H1 (cell line): ENCODE data around the gene RAVER2.

ENCODE experiments used
- CREB1 ChIP-seq: IDR thresholded peaks from 2 replicates; pipeline ENCODE4 v1.6.1; 2012; ENCODE audit warnings: inconsistent platforms
- EZH2 ChIP-seq: fragments of 200-600 bp; sonication (generic); IDR thresholded peaks from 2 replicates; pipeline ENCODE4 v1.7.1; 2012; ENCODE audit warnings: low read depth, mild to moderate bottlenecking, moderate library complexity, low read length, inconsistent platforms; ENCODE audit not compliant: severe bottlenecking
- HDAC2 ChIP-seq, 2 experiments: fragments of 300-600 bp in 1 of 2; sonication (generic) in 1 of 2; IDR thresholded peaks; 2 replicates each; pipeline ENCODE4 v1.6.1; 2011 to 2012; ENCODE audit warnings: low read depth in 2 of 2, low read length in 2 of 2, mild to moderate bottlenecking in 2 of 2, moderate library complexity in 2 of 2, borderline replicate concordance in 1 of 2, inconsistent platforms in 1 of 2
- KDM1A ChIP-seq: fragments of 200-600, 300-600 bp; sonication (generic); IDR thresholded peaks from 2 replicates; pipeline ENCODE4 v1.7.1; 2016; ENCODE audit warnings: mild to moderate bottlenecking, low read length, borderline replicate concordance
- POLR2A ChIP-seq, 2 experiments: IDR thresholded peaks; 1 replicate in 1 of 2; 2 replicates in 1 of 2; pipeline ENCODE4 v1.6.1; 2011; ENCODE audit warnings: low read depth in 2 of 2, low read length in 2 of 2, mild to moderate bottlenecking in 2 of 2; ENCODE audit errors: control extremely low read depth in 1 of 2
- POLR2AphosphoS5 ChIP-seq: IDR thresholded peaks from 2 replicates; pipeline ENCODE4 v1.6.1; 2011; ENCODE audit warnings: low read depth, low read length
- RAD21 ChIP-seq, 2 experiments: IDR thresholded peaks in 1 of 2; conservative IDR thresholded peaks in 1 of 2; 2 replicates each; pipeline ENCODE4 v1.6.1; 2011; ENCODE audit warnings: low read depth in 2 of 2, low read length in 2 of 2, improper control_type of control experiment in 1 of 2, inconsistent platforms in 1 of 2, mild to moderate bottlenecking in 1 of 2, moderate library complexity in 1 of 2
- RXRA ChIP-seq: IDR thresholded peaks from 2 replicates; pipeline ENCODE4 v1.6.1; 2011; ENCODE audit warnings: low read depth, mild to moderate bottlenecking, low read length, moderate library complexity; ENCODE audit not compliant: insufficient read depth
- SP1 ChIP-seq: IDR thresholded peaks from 2 replicates; pipeline ENCODE4 v1.6.1; 2011; ENCODE audit warnings: low read depth, low read length
- TBP ChIP-seq: IDR thresholded peaks from 2 replicates; pipeline ENCODE4 v1.6.1; 2011; ENCODE audit warnings: low read depth, low read length, improper control_type of control experiment
- TF ChIP-seq, protein P1 (sequence below), 3 experiments: IDR thresholded peaks; 1 replicate in 2 of 3; 2 replicates in 1 of 3; pipeline versions ENCODE4 v1.5.1 to v1.6.1; 2011; ENCODE audit warnings: low read length in 3 of 3, mild to moderate bottlenecking in 3 of 3, inconsistent platforms in 2 of 3, low read depth in 1 of 3, moderate library complexity in 1 of 3; ENCODE audit not compliant: insufficient read depth in 1 of 3; ENCODE audit errors: control extremely low read depth in 1 of 3

DNA sequence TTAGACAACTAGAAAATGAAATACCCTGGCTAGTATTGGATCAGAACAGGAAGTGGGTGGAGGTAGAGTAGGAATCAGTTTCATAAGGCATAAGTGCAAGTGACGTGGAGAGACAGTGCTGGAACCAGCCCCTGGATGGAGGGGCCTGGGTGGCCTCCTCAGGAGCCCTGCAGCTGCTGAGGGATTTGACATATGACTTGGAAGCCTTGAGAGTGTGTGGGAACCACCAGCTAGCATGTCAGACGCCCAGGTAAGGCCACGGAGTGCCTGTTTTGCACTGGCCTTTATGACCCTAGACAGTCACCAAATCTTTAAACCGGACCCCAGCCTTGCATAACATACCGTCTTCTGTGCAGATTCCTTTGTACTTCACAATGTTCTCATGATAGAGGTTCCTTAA, 94.4 kb downstream of the RAVER2 start:
- no peak for TF ChIP-seq POLR2AphosphoS5
- no peak for TF ChIP-seq RAD21 (IDR thresholded peaks at IDR 0.05 in 1 of 2, conservative IDR thresholded peaks at IDR 0.05 in 1 of 2; ENCODE audit: low read depth in 2 of 2, low read length in 2 of 2)
- TF ChIP-seq SP1: no peak
- TF ChIP-seq POLR2A (IDR thresholded peaks at IDR 0.05; ENCODE audit: control extremely low read depth in 1 of 2, low read depth in 2 of 2, low read length in 2 of 2): no peak
- no peak for TF ChIP-seq EZH2
- TF ChIP-seq, protein P1, sequence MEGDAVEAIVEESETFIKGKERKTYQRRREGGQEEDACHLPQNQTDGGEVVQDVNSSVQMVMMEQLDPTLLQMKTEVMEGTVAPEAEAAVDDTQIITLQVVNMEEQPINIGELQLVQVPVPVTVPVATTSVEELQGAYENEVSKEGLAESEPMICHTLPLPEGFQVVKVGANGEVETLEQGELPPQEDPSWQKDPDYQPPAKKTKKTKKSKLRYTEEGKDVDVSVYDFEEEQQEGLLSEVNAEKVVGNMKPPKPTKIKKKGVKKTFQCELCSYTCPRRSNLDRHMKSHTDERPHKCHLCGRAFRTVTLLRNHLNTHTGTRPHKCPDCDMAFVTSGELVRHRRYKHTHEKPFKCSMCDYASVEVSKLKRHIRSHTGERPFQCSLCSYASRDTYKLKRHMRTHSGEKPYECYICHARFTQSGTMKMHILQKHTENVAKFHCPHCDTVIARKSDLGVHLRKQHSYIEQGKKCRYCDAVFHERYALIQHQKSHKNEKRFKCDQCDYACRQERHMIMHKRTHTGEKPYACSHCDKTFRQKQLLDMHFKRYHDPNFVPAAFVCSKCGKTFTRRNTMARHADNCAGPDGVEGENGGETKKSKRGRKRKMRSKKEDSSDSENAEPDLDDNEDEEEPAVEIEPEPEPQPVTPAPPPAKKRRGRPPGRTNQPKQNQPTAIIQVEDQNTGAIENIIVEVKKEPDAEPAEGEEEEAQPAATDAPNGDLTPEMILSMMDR (IDR thresholded peaks at IDR 0.05; ENCODE audit: control extremely low read depth in 1 of 3, insufficient read depth in 1 of 3, low read depth in 1 of 3, low read length in 3 of 3): no peak
- TF ChIP-seq HDAC2 (IDR thresholded peaks at IDR 0.05; ENCODE audit: borderline replicate concordance in 1 of 2, low read depth in 2 of 2, low read length in 2 of 2): no peak
- TF ChIP-seq KDM1A: no peak
- no peak for TF ChIP-seq RXRA
- no peak for TF ChIP-seq TBP
- no peak for TF ChIP-seq CREB1
